HL-60/S4 (cell line): ENCODE data around the gene LIMS1.

Experiments
- in situ Hi-C: fragments of 300-500 bp; cut with MboI; formaldehyde crosslinking; loops from 2 replicates; pipeline ENCODE4 v1.14.3; 2022; ENCODE audit warnings: low sequenced_read_pairs

The LIMS1 gene

GRCh38 chr2:108611021-108611420 lies 76.8 kb downstream of the LIMS1 start:
- in situ Hi-C loops: no loop called here

- in situ Hi-C loops: no loop called here
These were observed 77.9 kb downstream of the LIMS1 start for GRCh38 chr2:108612153-108612513.

- in situ Hi-C loops: no loop called here
These were observed 78.4 kb downstream of the LIMS1 start for GRCh38 chr2:108612514-108613183.

GRCh38 chr2:108613261-108614042 lies 79.2 kb downstream of the LIMS1 start:
- in situ Hi-C loops: no loop called here

- in situ Hi-C loops: no loop called here
These were observed 79.8 kb downstream of the LIMS1 start for GRCh38 chr2:108614043-108614545.

- in situ Hi-C loops: no loop called here
These were observed 80.4 kb downstream of the LIMS1 start for GRCh38 chr2:108614659-108615058.

- in situ Hi-C loops: no loop called here
These were observed 81.3 kb downstream of the LIMS1 start for GRCh38 chr2:108615480-108616090.

- in situ Hi-C loops: no loop called here
These were observed 82.0 kb downstream of the LIMS1 start for GRCh38 chr2:108616318-108616717.

- in situ Hi-C loops: no loop called here
These were observed 82.5 kb downstream of the LIMS1 start for GRCh38 chr2:108616751-108617161.

- in situ Hi-C loops: no loop called here
These were observed 83.3 kb downstream of the LIMS1 start for GRCh38 chr2:108617617-108618016.

GRCh38 chr2:108619925-108620620 lies 85.8 kb downstream of the LIMS1 start:
- in situ Hi-C loops: no loop called here

GRCh38 chr2:108620656-108621055 lies 86.4 kb downstream of the LIMS1 start:
- in situ Hi-C loops: no loop called here

- in situ Hi-C loops: no loop called here
These were observed 86.9 kb downstream of the LIMS1 start for GRCh38 chr2:108621087-108621559.

- in situ Hi-C loops: no loop called here
These were observed 87.7 kb downstream of the LIMS1 start for GRCh38 chr2:108621687-108622681.

GRCh38 chr2:108623616-108624015 lies 89.3 kb downstream of the LIMS1 start:
- in situ Hi-C loops: no loop called here

GRCh38 chr2:108625186-108625827 lies 91.0 kb downstream of the LIMS1 start:
- in situ Hi-C loops: no loop called here

GRCh38 chr2:108625828-108626195 lies 91.5 kb downstream of the LIMS1 start:
- in situ Hi-C loops: no loop called here

GRCh38 chr2:108626995-108627394 lies 92.7 kb downstream of the LIMS1 start:
- in situ Hi-C loops: no loop called here

GRCh38 chr2:108627911-108628567 lies 93.8 kb downstream of the LIMS1 start:
- in situ Hi-C loops: no loop called here
